ENCODE measurements around the gene PCSK6.
A peak's percentile ranks its signal among the peaks of the same experiment; 100 is the strongest.

PCSK6 gene

DNA sequence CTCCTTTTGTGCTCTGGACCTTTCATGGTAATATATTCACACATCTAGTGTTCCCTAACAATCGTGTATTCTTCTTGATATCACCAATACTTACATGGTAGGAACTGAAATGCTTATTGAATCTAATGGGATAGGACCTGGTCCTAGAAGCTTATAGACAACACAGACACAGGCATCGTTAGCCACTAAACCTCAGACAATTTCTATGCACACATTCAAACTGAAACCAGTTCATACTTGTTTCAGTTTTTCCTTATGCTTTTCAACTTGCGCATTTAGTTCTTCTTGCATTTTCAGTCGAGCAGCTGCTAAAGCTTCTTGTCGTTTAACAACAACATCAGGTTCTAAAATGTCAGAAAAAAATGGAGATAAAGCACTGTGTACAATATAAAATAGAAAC lies 214.5 kb downstream of the PCSK6 start:
- DNase-seq (no peak), ATAC-seq (no peak)

DNA sequence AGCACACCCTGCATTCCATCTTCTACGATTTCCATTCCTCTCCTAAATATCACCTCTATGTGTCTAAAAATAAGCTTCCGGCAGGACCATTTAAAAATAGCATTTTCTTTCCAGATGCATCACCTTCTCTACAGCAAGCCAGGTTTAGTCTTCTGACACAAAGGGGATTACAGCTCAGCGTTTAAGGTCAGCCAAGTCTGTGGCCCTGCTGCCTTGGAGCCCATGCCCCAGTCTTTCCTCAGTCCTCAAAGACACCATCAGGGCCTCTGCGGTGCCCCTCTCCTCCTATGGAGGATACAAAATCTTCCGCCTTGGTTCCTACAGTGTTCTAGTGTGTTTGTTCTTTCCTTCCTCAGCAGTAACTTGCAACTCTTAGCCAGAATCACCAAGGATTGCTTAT lies 216.0 kb downstream of the PCSK6 start:
- DNase-seq = no peak
- ATAC-seq = no peak

DNA sequence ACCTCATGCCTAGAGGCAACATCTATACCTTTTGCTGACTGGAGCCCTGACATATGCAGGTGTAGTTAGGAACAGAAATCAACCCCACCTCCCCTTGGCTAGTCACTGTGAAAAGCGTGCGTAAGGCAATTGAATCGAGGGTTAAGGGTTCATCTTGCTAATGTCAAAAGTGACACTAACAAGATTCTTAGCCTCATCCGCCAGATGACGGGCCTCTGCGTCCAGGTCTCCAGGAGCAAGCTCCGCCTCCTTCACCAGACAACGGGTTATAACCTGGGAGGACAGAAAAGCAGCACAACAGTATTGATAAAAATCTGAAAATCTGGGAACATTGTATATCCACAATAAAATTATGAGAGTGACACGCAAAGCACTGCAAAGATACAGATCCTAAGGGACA lies 216.9 kb downstream of the PCSK6 start:
- ATAC-seq (no peak), DNase-seq (no peak)

DNA sequence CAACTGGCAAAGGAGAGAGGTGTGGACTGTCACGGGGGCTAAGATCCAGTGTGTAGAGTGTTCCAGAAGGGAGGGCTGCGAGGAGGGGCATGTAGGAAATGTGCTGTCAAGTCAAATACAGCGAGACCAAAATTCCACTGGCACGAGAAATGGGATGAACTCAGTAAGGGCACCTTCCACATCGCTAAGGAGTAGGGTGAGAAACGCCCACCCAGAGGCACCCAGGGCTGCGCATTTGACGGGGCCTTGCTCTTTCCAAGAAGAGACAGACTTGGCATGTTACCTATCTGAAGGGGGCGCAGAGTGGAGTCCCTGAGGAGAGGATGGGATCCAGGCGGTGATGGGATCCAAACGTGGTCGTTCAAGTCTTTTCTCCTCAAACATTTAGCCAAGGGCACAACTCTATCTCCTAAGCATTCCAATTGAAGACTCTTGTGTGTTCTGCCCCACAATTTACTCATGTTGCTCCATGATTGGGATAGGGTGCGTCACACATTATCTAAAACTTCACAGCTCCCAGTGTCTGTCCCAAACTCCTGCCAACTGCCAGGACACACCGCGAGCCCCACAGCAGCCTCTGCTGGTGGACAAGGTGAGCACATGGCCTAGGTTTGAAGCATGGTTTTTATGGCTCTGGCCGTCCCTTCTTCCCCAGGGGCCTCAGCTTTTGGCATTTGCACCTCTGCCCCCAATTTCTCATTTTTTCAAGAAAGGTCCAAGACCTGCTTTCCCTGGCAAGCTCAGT lies 219.9 kb downstream of the PCSK6 start:
- ATAC-seq = peak; percentile 11
- DNase-seq = no peak

DNA sequence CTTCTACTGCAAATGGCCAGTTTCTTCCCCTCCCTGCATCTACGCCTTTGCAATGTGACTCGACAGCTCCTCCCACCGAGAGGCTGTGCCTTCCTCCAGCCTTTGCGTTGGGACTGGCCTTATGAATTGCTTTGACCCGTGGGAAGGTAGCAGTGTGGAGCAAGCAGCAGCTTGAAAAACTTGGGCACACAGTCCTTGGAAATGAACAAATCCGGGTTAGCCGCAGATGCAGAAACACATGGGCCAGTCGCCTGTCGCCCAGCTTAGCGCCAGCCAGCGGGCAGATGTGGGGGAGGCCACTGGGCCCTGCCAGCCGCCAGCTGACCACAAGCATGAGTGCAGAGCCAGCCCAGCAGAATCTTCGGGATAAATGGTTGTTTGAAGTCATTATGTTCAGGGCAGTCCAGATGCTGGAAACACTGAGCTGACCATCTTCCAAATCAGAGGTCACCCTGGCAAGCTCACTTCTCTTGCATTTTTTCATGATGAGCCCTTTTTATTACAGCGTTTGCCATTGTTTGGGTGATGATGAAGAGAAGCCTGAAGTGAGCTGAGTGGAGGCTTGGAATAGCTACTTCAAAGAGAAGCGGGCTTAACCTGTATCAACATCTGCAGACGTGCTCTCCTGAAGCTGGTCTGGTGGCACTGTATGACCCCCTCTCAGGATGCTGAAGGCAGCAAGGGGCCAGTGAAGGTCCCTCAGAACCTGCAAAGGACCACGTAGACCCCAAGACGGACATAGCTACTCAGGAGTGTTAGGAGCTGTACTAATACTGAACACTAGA lies 222.0 kb downstream of the PCSK6 start:
- ATAC-seq (no peak), DNase-seq (no peak)

DNA sequence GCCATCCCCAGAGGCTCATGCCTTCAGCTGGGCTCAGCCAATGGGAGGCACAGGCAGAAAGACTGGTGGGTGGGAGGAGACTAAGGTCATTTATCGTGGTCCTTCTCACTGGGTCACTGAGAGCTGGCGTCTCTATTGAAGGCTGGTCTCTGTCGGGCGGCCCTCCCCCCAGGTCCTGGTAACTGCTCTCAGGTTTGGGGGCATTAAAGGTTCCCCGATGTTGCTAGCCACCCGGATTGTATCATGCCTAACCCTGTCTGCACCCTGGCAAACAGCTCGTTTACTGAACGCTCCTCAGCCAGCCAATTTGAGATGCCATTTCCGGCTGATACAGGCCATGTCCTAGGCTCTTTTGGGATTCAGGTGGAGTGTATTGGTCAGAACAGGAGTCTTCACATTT lies 222.7 kb downstream of the PCSK6 start:
- no peak for ATAC-seq
- no peak for DNase-seq

DNA sequence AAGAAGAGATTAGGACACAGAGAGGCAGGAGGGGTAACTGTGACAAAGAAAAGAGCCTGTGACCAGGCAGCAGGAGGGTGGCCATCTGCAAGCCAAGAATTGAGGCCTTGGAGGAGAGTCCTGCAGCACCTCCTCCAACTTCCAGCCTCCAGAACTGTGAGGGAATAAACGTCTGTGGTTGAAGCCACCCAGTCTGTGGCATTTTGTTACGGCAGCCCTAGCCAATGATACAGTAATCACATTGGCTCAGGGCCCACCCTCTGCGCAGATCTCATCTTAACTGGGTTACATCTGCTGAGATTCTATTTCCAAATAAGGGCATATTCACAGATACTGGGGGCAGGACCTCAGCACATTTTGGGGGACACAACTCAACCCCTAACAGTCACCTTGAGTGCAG lies 223.5 kb downstream of the PCSK6 start:
- ATAC-seq = no peak

DNA sequence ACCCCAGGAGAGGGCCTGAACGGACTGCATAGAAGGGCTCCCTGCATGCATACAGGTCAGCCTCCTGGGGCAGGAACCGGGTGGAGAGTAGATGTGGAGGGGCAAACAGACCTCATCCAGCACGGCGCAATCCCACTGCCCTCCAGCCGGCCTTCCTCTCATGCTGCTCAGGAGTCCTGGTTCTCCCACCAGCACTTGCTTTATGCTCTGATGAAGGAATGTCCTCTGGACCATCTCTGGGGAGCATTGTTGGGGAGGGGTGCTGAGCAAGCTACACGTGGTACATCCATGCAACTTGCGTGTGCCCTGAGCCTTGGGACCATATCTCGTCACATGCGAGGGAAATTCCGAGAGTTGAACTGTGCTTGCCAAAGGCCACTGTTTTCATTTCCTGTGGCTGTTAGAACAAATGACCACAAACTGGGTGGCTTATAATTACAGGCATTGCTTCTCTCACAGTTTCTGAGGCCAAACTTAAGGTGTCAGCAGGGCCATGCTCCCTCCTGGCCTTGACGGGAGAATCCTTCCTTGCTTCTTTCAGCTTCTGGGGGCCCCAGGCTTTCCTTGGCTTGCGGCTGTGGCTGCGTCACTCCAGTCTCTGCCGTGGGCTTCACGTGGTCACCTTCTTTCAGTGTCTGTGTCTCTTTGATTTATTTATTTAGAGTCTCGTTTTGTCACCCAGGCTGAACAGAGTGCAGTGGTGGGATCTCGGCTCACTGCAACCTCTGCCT lies 224.4 kb downstream of the PCSK6 start:
- DNase-seq (no peak), ATAC-seq (no peak)

More for the DNA sequence above, 223.5 kb downstream of the PCSK6 start:
- DNase-seq = no peak

DNA sequence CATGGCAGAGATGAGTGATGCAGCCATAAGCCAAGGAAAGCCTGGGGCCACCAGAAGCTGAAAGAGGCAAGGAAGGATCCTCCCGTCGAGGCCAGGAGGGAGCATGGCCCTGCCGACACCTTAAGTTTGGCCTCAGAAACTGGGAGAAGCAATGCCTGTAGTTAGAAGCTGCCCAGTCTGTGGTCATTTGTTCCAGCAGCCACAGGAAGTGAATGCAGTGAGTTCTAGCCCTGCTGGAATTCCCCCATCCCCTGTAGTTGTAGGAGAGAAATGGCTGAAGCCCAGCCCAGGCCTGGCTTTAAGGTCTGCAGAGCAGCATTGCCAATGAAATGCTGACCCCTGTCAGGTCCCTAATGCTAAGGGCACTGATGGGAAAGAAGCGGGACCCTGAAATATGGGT lies 225.5 kb downstream of the PCSK6 start:
- peak; percentile 40 for ATAC-seq
- DNase-seq = no peak

DNA sequence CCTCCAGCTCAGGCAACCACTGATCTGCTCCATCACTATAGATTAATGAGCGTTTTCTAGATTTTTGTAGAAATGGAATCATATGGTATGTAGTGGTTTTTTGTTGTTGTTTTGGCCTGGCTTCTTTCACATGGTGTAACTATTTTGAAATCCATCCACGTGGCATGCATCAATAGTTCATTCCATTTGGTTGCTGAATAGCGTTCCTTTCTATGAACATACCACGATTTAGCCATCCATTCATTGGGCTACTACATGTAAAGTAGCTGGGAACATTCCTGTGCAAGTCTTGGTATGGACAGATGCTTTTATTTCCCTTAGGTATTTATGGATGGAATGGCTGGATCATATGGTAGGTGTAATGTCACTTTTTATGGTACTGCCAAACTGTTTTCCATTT lies 227.0 kb downstream of the PCSK6 start:
- ATAC-seq (no peak), DNase-seq (no peak)

DNA sequence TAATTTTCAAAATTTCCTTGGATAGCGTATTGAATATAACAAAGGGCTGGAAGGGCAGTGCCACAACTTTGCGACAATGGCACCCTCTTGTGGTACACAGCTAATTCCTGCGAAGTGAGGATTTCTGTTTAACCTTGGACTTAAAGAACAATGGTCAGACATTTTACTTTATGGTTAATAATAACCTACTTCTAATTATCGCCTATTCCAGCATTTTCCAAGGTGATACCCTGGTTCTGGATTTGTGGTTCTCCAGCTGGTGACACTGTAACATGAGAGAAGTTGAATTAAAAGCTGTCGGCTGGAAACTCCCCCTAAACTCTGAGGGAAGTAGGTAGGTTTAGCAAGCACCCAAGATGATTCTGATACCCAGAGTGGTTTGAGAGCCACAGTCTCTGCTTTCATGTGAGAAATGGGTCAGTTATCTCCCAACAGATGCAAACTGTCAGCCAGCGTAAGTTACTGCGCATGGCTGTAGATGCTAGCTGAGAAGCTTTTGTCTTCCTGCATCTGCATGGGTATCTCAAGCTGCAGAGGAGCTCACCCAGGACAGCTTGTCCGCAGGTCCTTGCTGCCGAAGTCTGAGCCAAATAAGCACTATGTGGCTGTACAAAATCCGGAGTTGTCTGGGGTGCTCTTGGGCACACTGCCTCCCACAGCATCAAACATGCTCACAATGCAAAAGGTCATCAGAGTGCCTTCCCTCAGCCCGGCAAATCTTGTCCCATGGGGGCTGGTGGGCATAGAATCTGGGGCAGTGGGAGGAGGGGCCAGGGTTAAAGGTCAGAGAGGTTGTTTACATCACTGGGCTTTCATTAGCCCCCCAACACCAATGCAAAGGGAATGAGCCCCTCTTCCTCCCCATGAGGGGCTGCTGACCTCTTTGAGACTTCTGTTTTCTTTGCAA lies 231.0 kb downstream of the PCSK6 start:
- DNase-seq (peak; percentile 61), ATAC-seq (peak; percentile 56)

DNA sequence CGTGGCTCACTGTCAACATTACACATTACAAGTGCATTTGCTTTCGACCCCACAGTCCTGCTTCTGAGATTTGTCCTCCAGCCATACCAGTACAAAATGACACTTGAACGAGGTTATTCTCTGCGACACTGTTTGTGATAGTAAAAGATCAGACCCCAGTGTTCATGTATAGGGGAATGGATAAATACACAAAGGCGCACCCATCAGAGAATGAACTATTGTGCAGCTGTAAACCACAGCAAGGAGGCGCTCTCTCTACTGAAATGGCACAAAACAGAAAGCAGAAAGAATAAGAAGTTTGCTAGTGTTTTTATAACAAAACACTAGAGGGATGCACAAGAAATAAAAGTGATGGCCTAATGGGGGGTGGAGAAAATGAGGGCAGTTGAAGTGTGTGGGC lies 232.8 kb downstream of the PCSK6 start:
- DNase-seq = no peak
- no peak for ATAC-seq

DNA sequence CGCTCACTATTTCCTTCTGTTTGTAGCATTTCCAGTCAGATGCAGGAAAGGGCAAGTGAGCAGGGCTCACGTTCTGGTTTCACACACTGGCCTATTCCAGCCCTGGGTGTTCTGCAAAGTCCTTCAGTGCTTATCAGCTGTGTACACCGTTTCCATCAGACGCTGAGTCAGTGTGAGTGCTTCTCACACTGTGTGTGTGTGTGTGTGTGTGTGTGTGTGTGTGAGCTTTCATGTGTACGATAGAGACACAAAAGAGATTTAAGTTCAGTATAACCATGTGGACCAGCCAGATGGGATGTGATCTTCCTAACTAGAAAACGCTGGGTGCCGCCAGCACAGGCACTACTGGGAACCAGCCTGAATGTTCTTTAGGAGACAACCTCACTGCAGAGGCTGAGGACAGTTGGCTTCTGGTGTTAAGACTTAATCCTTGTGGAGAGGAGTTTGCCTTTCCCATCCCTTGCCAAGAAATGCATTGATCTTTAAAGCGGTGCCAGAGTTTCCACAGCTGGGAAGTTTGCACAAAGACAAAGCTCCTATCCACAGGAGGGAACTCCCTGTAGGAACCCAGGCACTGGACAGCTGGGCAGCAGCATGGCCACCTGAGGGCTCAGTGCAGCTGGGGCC lies 233.8 kb downstream of the PCSK6 start:
- no peak for ATAC-seq
- no peak for DNase-seq

DNA sequence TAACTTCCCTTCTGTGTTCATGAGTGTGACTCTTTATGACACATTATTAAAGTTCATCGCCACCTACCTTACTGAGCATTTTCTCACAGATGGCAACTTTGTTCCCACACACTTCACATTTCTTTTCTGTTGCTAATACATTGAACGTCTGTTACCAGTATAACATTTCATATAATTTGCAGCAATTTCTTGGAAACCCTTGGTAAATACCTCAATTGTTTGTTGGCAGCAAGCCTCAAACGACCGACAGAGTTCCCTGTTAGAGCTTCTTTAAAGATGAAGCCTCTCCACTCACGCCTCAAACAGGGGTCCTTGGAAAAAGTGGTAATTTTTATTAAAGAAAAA lies 234.5 kb downstream of the PCSK6 start:
- no peak for ATAC-seq
- no peak for DNase-seq

DNA sequence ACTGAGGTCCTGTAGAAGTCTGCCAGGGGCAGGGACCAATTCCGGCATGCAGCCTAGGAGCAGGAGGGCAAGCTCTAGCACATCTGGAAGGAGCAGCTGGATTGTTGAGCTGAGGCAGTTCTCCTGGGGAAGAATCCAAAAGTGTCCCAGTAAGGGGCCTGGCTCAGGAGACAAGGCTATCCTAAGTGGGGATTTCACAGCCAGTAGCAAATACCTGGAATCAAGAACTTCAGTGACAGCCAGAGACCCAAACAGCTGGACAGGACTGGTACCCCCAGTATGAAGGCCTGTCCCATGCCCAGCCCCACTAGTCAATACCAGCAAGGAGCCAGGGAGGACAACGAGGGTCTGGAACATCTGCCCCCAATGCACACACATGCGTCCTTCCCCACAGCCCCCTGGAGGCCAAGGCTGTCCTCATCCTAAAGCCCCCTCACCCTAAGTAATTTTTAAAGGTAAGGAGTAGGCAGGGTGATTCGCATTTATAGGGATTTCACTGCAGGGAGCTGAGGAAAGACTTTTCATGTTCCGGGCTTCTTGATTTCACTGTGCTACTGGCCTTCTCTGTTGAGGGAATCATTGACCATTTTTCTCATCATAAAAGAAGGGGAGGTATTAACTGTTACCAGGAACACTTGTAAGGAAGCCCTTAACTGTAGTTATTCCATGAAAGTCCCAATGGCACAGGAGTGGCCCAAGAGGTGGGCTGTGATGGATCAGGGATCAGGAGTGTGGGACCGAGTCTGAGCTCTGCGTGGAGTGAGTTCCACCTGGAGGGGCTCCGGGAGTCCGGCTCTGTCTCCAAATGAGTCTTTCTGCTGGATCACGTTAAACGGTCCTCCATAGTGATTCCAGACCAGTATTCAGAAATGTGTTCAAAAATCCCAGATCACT lies 235.1 kb downstream of the PCSK6 start:
- DNase-seq (no peak), ATAC-seq (no peak)
